DOHH2 (cell line): ENCODE measurements around the gene FOLR3.

Source experiments
- H3F3A ChIP-seq: fragments of 200-600 bp; sonication (generic), shearing (Covaris generic); 2 replicates; pipeline ENCODE4 v1.6.0; 2016; ENCODE audit warnings: antibody characterized with exemption, mild to moderate bottlenecking; ENCODE audit not compliant: control insufficient read depth, insufficient read depth
- H3K27ac ChIP-seq: fragments of 200-600 bp; sonication (generic); 2 replicates; pipeline ENCODE4 v1.5.1; 2014; ENCODE audit warnings: low read depth, mild to moderate bottlenecking, low read length, moderate library complexity
- H3K27me3 ChIP-seq: fragments of 200-600 bp; sonication (generic); 2 replicates; pipeline ENCODE4 v1.6.1; 2014; ENCODE audit warnings: mild to moderate bottlenecking, low read length, mixed read lengths; ENCODE audit not compliant: control insufficient read depth
- H3K36me3 ChIP-seq: fragments of 200-600 bp; sonication (generic); 2 replicates; pipeline ENCODE4 v1.6.1; 2014; ENCODE audit warnings: mild to moderate bottlenecking, low read length, moderate library complexity, mixed read lengths; ENCODE audit not compliant: control insufficient read depth
- H3K4me1 ChIP-seq: fragments of 200-600 bp; sonication (generic); 2 replicates; pipeline ENCODE4 v1.6.1; 2014; ENCODE audit warnings: mild to moderate bottlenecking, low read length, mixed read lengths; ENCODE audit not compliant: control insufficient read depth
- H3K4me2 ChIP-seq: fragments of 200-600 bp; sonication (generic); 2 replicates; pipeline ENCODE4 v1.6.0; 2014; ENCODE audit warnings: mild to moderate bottlenecking, low read length, moderate library complexity
- H3K4me3 ChIP-seq: fragments of 200-600 bp; sonication (generic); 2 replicates; pipeline ENCODE4 v1.5.1; 2014; ENCODE audit warnings: mild to moderate bottlenecking, low read length, mixed read lengths
- H3K79me2 ChIP-seq: fragments of 200-600 bp; sonication (generic); 2 replicates; pipeline ENCODE4 v1.6.1; 2014; ENCODE audit warnings: mild to moderate bottlenecking, low read length, mixed read lengths; ENCODE audit not compliant: control insufficient read depth
- H3K9me2 ChIP-seq: fragments of 200-600 bp; sonication (generic); replicated peaks from 2 replicates; pipeline ENCODE4 v1.6.1; 2014; ENCODE audit warnings: mild to moderate bottlenecking, low read length, mixed read lengths; ENCODE audit not compliant: control insufficient read depth
- H3K9me3 ChIP-seq: fragments of 200-600 bp; sonication (generic); 2 replicates; pipeline ENCODE4 v1.6.1; 2014; ENCODE audit warnings: antibody characterized with exemption, low read length, mixed read lengths; ENCODE audit not compliant: control insufficient read depth, insufficient read depth
- H4K20me1 ChIP-seq: fragments of 200-600 bp; sonication (generic); 2 replicates; pipeline ENCODE4 v1.6.0; 2014; ENCODE audit warnings: low read depth, mild to moderate bottlenecking, antibody characterized with exemption, low read length, moderate library complexity; ENCODE audit not compliant: control insufficient read depth, insufficient read depth
- EZH2phosphoT487 ChIP-seq: fragments of 200-600 bp; sonication (generic); IDR thresholded peaks from 2 replicates; pipeline ENCODE4 v1.6.1; 2017; ENCODE audit warnings: borderline replicate concordance, mild to moderate bottlenecking, antibody characterized with exemption, low read length, moderate library complexity, mixed read lengths
- TF ChIP-seq, protein P1 (sequence below): fragments of 200-600 bp; sonication (generic); IDR thresholded peaks from one replicate; pipeline ENCODE4 v1.5.1; 2014; ENCODE audit warnings: antibody characterized with exemption, mild to moderate bottlenecking, low read depth, low read length; ENCODE audit not compliant: poor library complexity, severe bottlenecking

The FOLR3 gene

DNA sequence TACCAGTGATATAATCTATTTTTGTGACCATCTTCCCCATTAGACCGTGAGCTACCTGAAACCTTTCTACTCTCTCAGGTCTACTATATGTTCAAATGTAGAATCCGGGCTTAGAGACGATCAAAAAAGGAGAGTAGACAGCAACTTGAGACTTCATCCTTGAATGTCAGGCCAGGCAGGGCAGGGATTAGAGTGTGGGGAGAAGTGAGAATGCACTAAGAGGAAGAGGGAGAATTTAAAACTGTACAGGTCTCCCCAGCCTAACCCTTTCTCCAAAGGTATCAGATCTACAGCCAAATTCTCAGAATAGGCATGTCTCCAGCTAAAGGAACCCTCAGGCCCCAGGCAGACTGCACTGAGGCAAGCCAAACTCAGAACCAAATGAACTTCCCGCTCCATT lies 33.4 kb upstream of the FOLR3 start:
- H3F3A ChIP-seq: peaks cover 5% of the 10 kb centered on the region; the same call in 1 of the 2 replicates
- TF ChIP-seq, protein P1, sequence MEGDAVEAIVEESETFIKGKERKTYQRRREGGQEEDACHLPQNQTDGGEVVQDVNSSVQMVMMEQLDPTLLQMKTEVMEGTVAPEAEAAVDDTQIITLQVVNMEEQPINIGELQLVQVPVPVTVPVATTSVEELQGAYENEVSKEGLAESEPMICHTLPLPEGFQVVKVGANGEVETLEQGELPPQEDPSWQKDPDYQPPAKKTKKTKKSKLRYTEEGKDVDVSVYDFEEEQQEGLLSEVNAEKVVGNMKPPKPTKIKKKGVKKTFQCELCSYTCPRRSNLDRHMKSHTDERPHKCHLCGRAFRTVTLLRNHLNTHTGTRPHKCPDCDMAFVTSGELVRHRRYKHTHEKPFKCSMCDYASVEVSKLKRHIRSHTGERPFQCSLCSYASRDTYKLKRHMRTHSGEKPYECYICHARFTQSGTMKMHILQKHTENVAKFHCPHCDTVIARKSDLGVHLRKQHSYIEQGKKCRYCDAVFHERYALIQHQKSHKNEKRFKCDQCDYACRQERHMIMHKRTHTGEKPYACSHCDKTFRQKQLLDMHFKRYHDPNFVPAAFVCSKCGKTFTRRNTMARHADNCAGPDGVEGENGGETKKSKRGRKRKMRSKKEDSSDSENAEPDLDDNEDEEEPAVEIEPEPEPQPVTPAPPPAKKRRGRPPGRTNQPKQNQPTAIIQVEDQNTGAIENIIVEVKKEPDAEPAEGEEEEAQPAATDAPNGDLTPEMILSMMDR: no peak
- TF ChIP-seq EZH2phosphoT487: no peak
- no peaks in the 10 kb centered on the region for H3K9me3 ChIP-seq
- H3K27ac ChIP-seq: peak overlapping the region; percentile 77
- no peaks in the 10 kb centered on the region for H3K9me2 ChIP-seq
- peak overlapping the region; percentile 81 for H3K4me2 ChIP-seq
- H3K36me3 ChIP-seq: peaks cover 60% of the 10 kb centered on the region
- H4K20me1 ChIP-seq: no peaks in the 10 kb centered on the region
- peaks cover 40% of the 10 kb centered on the region for H3K79me2 ChIP-seq
- peaks cover 26% of the 10 kb centered on the region for H3K4me1 ChIP-seq
- H3K4me3 ChIP-seq: peak overlapping the region; percentile 89
- H3K27me3 ChIP-seq: no peaks in the 10 kb centered on the region

DNA sequence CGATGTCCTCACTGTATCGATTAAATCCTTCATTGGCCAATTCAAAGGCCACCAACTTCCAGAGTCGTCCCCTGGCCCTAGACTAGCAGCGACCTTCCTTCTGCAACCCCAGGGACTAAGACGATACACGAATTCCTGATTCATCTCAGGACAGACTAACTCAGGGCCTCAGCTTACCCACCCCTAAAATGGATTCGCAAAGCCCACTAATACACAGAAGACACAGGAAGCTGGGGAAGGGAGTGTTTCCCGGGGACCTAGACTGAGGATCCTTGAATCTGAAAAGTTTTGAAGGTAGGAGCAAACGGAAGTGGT lies 32.9 kb upstream of the FOLR3 start:
- Histone ChIP-seq H3K4me1 (peaks cover 26% of the 10 kb centered on the region), H3K79me2 (peaks cover 40% of the 10 kb centered on the region), H3K9me3 (no peaks in the 10 kb centered on the region), H3K9me2 (no peaks in the 10 kb centered on the region), H3F3A (peaks cover 5% of the 10 kb centered on the region; the same call in 1 of the 2 replicates), H3K4me3 (peak overlapping the region; percentile 89), H4K20me1 (no peaks in the 10 kb centered on the region), H3K27ac (peak overlapping the region; percentile 77), H3K27me3 (no peaks in the 10 kb centered on the region), H3K36me3 (peaks cover 56% of the 10 kb centered on the region), H3K4me2 (peak overlapping the region; percentile 81)
- TF ChIP-seq, protein P1: no peak
- no peak for TF ChIP-seq EZH2phosphoT487

DNA sequence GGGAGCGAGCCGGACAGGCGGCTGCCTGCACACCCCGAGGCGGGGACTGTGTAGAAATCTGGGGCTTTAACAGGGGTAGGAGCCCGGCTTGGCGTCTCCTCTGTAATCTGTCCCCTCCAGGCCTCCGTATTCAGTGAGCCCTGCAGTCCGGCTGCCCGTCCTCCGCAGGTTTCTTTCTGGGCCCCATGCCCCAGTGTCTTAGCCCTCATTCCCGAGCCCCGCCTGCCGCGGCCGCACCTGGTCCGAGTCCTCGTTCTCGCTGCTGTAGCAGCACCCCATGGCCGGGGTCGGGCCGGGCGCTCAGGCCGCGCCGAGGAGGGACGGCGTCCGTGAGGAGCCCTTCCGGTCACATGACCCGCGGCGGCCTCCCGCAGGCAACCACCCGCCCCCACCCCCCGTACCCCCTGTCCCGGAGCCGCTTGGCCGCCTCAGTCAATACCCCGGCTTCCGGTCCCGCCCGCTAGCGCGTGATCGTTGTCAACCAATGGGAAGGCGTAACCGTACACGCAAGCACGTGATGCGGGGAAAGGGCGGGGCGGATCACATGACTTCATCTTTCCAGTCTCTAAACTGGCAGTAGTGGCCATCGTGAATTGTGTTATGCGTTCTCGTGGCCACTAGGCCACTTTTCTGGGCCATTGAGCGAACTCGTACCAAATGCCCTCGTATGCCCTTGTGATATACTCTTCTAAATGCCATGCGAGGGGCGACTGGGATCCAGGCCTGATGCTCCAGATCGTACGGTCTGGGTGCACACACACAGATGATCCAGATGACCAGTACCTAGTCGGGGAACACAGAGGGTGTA lies 32.4 kb upstream of the FOLR3 start, which contains the start of gene LAMTOR1:
TSS of gene LAMTOR1 (minus strand) at position 352 of the 808 bp plus-strand sequence. CDS start at position 279, 73 bp downstream.
- no peaks in the 10 kb centered on the region for H3K27me3 ChIP-seq
- no peaks in the 10 kb centered on the region for H4K20me1 ChIP-seq
- peaks cover 40% of the 10 kb centered on the region for H3K79me2 ChIP-seq
- H3K4me3 ChIP-seq: peak within 1 kb of the TSS; percentile 89
- peak within 1 kb of the TSS; percentile 77 for H3K27ac ChIP-seq
- H3K4me2 ChIP-seq: peak within 1 kb of the TSS; percentile 82
- H3K4me1 ChIP-seq: peaks cover 26% of the 10 kb centered on the region
- peaks cover 50% of the 10 kb centered on the region for H3K36me3 ChIP-seq
- H3K9me2 ChIP-seq: no peaks in the 10 kb centered on the region
- peaks cover 5% of the 10 kb centered on the region; the same call in 1 of the 2 replicates for H3F3A ChIP-seq
- H3K9me3 ChIP-seq: no peaks in the 10 kb centered on the region
- TF ChIP-seq EZH2phosphoT487: no peak
- TF ChIP-seq, protein P1: no peak
